Nephron (organoid): ENCODE measurements around the gene TOR3A.
A peak's percentile ranks its signal among the peaks of the same experiment; 100 is the strongest.
"Not testable (repeated sequence)": the region's sequence is repeated elsewhere in the genome, so short reads cannot be mapped to it uniquely, and the experiment has no call there.

Source experiments
- H3K27ac Mint-ChIP-seq, 3 experiments: 2 replicates each; pipeline ENCODE4 v1.8.0; 2020; ENCODE audit warnings: mixed read lengths in 3 of 3, mild to moderate bottlenecking in 2 of 3, moderate library complexity in 1 of 3
- H3K27me3 Mint-ChIP-seq: 2 replicates; pipeline ENCODE4 v1.8.0; 2021; ENCODE audit warnings: low read depth, mild to moderate bottlenecking, moderate library complexity, mixed read lengths
- H3K36me3 Mint-ChIP-seq: 2 replicates; pipeline ENCODE4 v1.8.0; 2020; ENCODE audit warnings: low read depth, mixed read lengths
- H3K4me1 Mint-ChIP-seq: 2 replicates; pipeline ENCODE4 v1.8.0; 2020; ENCODE audit warnings: mixed read lengths
- H3K4me3 Mint-ChIP-seq, 3 experiments: 2 replicates each; pipeline ENCODE4 v1.8.0; 2020; ENCODE audit warnings: mild to moderate bottlenecking in 3 of 3, mixed read lengths in 3 of 3, moderate library complexity in 2 of 3
- H3K9me3 Mint-ChIP-seq: 2 replicates; pipeline ENCODE4 v1.8.0; 2020; ENCODE audit warnings: mixed read lengths
- TF ChIP-seq, protein P1 (sequence below), 3 experiments: fragments of 200-600 bp; sonication (generic); IDR thresholded peaks; one replicate each; pipeline ENCODE4 v1.5.0; 2021; ENCODE audit warnings: antibody characterized with exemption in 3 of 3; ENCODE audit not compliant: unreplicated experiment in 3 of 3

The TOR3A gene

DNA sequence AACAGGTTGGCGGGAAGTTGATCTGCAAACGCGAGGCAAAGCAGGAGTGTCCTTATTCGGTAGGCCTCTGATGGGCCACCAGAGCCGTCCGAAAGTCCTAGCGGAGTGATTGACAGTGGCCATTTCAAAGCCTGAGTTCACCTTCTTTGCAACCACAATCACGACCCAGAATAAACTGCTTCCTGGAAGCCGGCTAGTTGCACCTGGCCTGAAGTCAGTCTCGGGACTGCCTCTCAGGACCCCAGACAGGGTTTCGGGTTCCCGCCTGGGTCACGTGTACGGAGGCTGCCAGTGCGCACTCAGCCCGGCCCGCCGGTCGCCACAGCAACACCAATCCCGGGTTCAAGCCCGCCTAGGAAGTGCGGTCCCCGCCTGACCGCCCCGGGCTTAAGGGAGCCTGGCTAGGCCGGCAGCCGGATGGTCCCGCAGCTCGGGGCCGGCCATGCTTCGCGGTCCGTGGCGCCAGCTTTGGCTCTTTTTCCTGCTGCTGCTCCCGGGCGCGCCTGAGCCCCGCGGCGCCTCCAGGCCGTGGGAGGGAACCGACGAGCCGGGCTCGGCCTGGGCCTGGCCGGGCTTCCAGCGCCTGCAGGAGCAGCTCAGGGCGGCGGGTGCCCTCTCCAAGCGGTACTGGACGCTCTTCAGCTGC is at the start of gene TOR3A:
Gene TOR3A, plus strand, starts transcription at position 384 of the 646 bp plus-strand sequence. Its CDS starts 59 bp downstream, at position 443.
- peaks cover 4% of the 10 kb centered on the region for H3K27me3 Mint-ChIP-seq
- H3K36me3 Mint-ChIP-seq, result peaks cover 7% of the 10 kb centered on the region

DNA sequence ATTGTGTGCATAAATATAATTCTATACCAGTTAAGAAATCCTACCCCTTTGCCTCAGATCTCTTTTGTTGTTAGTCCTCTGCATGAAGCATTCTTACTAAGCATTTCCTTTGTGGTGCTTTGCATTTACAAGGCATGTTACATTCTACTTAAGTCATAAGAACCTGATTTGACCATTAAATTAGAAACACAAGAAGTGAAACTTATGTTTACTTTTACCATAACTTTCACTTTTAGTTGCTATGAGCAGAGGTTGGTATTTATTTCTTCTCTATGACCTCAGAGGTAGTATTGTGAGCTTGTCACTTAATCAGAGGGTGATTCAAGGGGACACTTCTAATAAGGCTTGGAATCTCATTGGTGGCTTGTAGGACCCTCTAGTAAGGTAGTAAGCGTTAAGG is 47.1 kb upstream of the TOR3A start:
- Mint-ChIP-seq H3K9me3 (peaks cover 8% of the 10 kb centered on the region), H3K4me1 (peaks cover 53% of the 10 kb centered on the region), H3K36me3 (peaks cover 16% of the 10 kb centered on the region), H3K4me3 (no peak overlapping the region), H3K27me3 (peaks cover 4% of the 10 kb centered on the region), H3K27ac (peak overlapping the region in 2 of 3 experiments; percentile 43 to 64)
- TF ChIP-seq, protein P1, sequence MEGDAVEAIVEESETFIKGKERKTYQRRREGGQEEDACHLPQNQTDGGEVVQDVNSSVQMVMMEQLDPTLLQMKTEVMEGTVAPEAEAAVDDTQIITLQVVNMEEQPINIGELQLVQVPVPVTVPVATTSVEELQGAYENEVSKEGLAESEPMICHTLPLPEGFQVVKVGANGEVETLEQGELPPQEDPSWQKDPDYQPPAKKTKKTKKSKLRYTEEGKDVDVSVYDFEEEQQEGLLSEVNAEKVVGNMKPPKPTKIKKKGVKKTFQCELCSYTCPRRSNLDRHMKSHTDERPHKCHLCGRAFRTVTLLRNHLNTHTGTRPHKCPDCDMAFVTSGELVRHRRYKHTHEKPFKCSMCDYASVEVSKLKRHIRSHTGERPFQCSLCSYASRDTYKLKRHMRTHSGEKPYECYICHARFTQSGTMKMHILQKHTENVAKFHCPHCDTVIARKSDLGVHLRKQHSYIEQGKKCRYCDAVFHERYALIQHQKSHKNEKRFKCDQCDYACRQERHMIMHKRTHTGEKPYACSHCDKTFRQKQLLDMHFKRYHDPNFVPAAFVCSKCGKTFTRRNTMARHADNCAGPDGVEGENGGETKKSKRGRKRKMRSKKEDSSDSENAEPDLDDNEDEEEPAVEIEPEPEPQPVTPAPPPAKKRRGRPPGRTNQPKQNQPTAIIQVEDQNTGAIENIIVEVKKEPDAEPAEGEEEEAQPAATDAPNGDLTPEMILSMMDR (IDR thresholded peaks at IDR 0.05; ENCODE audit: unreplicated experiment in 3 of 3), result no peak

More for the DNA sequence above, at the start of gene TOR3A:
- peaks cover 11% of the 10 kb centered on the region for H3K4me1 Mint-ChIP-seq
- H3K9me3 Mint-ChIP-seq, result no peaks in the 10 kb centered on the region
- peak within 1 kb of the TSS; percentile 89 to 95 (median 92) for H3K27ac Mint-ChIP-seq
- H3K4me3 Mint-ChIP-seq, result peak within 1 kb of the TSS; percentile 93 to 99 (median 97)
- TF ChIP-seq, protein P1 (IDR thresholded peaks at IDR 0.05; ENCODE audit: unreplicated experiment in 3 of 3), result no peak

GRCh38 chr1:179036844-179037465 is 44.9 kb upstream of the TOR3A start:
- TF ChIP-seq, protein P1 (IDR thresholded peaks at IDR 0.05; ENCODE audit: unreplicated experiment in 3 of 3), result no peak
- no peak overlapping the region for H3K4me3 Mint-ChIP-seq
- peaks cover 33% of the 10 kb centered on the region for H3K4me1 Mint-ChIP-seq
- peaks cover 4% of the 10 kb centered on the region for H3K27me3 Mint-ChIP-seq
- peaks cover 20% of the 10 kb centered on the region for H3K36me3 Mint-ChIP-seq
- H3K9me3 Mint-ChIP-seq, result peaks cover 8% of the 10 kb centered on the region
- H3K27ac Mint-ChIP-seq, result no peak overlapping the region

GRCh38 chr1:179038528-179039281 is 43.2 kb upstream of the TOR3A start:
- no peak overlapping the region for H3K4me3 Mint-ChIP-seq
- peaks cover 29% of the 10 kb centered on the region for H3K36me3 Mint-ChIP-seq
- peak overlapping the region in 1 of 3 experiments; percentile 16 for H3K27ac Mint-ChIP-seq
- TF ChIP-seq, protein P1 (IDR thresholded peaks at IDR 0.05; ENCODE audit: unreplicated experiment in 3 of 3), result no peak
- peaks cover 32% of the 10 kb centered on the region for H3K4me1 Mint-ChIP-seq
- H3K9me3 Mint-ChIP-seq, result peaks cover 8% of the 10 kb centered on the region
- peaks cover 4% of the 10 kb centered on the region for H3K27me3 Mint-ChIP-seq

GRCh38 chr1:179039502-179040174 is 42.2 kb upstream of the TOR3A start:
- H3K36me3 Mint-ChIP-seq, result peaks cover 38% of the 10 kb centered on the region
- peaks cover 26% of the 10 kb centered on the region for H3K4me1 Mint-ChIP-seq
- H3K9me3 Mint-ChIP-seq, result peaks cover 11% of the 10 kb centered on the region
- H3K27me3 Mint-ChIP-seq, H3K4me3 Mint-ChIP-seq: not testable (repeated sequence)
- H3K27ac Mint-ChIP-seq, result peak overlapping the region in 1 of 3 experiments; percentile 16

GRCh38 chr1:179040175-179040551 is 41.7 kb upstream of the TOR3A start:
- H3K27ac Mint-ChIP-seq, H3K4me3 Mint-ChIP-seq, H3K27me3 Mint-ChIP-seq: not testable (repeated sequence)
- Mint-ChIP-seq H3K36me3 (peaks cover 42% of the 10 kb centered on the region), H3K4me1 (peaks cover 24% of the 10 kb centered on the region), H3K9me3 (peaks cover 11% of the 10 kb centered on the region)
